Caco-2 (cell line): ENCODE data around the gene KIAA0825. TPM values are rescaled to one million over a fixed set of nuclear protein-coding genes. Genes with fewer than 3 reads are reported as not detected.

ENCODE experiments used
- BruUV-seq: library from RNA; stranded (reverse); fragments of 400-500 nt; replicated peaks from 2 replicates; lab custom pipeline; 2021; lab: Mats Ljungman, UMichigan
- CTCF ChIA-PET: fragments of 300-600 bp; sonication (Branson Sonifier 250); formaldehyde crosslinking; loops from one replicate; lab custom pipeline; 2022; ENCODE audit warnings: antibody characterized with exemption; lab: Charles Lee
- POLR2A ChIA-PET: fragments of 300-600 bp; sonication (Branson Sonifier 250); formaldehyde crosslinking; loops from one replicate; lab custom pipeline; 2022; ENCODE audit warnings: antibody characterized with exemption; lab: Charles Lee
- DNase-seq, 2 experiments: peaks; one replicate each; pipeline versions ENCODE4 v3.0.0 to v3.0.0-alpha.2; 2020 to 2022
- H3K27me3 ChIP-seq: replicated peaks from 2 replicates; pipeline ENCODE4 v1.6.0; 2011; ENCODE audit warnings: low read length; ENCODE audit not compliant: control insufficient read depth, insufficient read depth
- H3K36me3 ChIP-seq: 2 replicates; pipeline ENCODE4 v1.5.1; 2011; ENCODE audit warnings: low read length; ENCODE audit not compliant: control insufficient read depth, insufficient read depth
- H3K4me1 ChIP-seq: fragments of 250-450 bp; sonication (Bioruptor Pico); 2 replicates; pipeline ENCODE4 v1.5.1; 2020; ENCODE audit warnings: mild to moderate bottlenecking
- H3K4me3 ChIP-seq: 2 replicates; pipeline ENCODE4 v1.5.1; 2011; ENCODE audit warnings: low read depth, mild to moderate bottlenecking, control low read depth, low read length
- H3K9me3 ChIP-seq: fragments of 250-450 bp; sonication (Bioruptor Pico); 2 replicates; pipeline ENCODE4 v1.5.1; 2020; ENCODE audit warnings: mild to moderate bottlenecking, moderate library complexity
- H3K27ac Mint-ChIP-seq: one replicate; pipeline ENCODE4 v1.8.0; 2022; ENCODE audit warnings: mixed read lengths; ENCODE audit not compliant: unreplicated experiment
- H3K27me3 Mint-ChIP-seq: one replicate; pipeline ENCODE4 v1.8.0; 2022; ENCODE audit warnings: mixed read lengths; ENCODE audit not compliant: insufficient read depth, unreplicated experiment
- H3K36me3 Mint-ChIP-seq: one replicate; pipeline ENCODE4 v1.8.0; 2022; ENCODE audit warnings: mild to moderate bottlenecking, mixed read lengths; ENCODE audit not compliant: insufficient read depth, unreplicated experiment
- H3K4me1 Mint-ChIP-seq: one replicate; pipeline ENCODE4 v1.8.0; 2022; ENCODE audit warnings: low read depth, mixed read lengths; ENCODE audit not compliant: unreplicated experiment
- H3K4me3 Mint-ChIP-seq: one replicate; pipeline ENCODE4 v1.8.0; 2022; ENCODE audit warnings: mild to moderate bottlenecking, moderate library complexity, mixed read lengths; ENCODE audit not compliant: unreplicated experiment
- H3K9me3 Mint-ChIP-seq: one replicate; pipeline ENCODE4 v1.8.0; 2022; ENCODE audit warnings: mixed read lengths; ENCODE audit not compliant: unreplicated experiment
- CTCF ChIP-seq, 2 experiments: fragments of 200-600 bp in 1 of 2; IDR thresholded peaks; 1 replicate in 1 of 2; 2 replicates in 1 of 2; pipeline versions ENCODE4 v1.5.1 to v1.8.0; 2011 to 2022; ENCODE audit warnings: antibody characterized with exemption in 1 of 2, control low read depth in 1 of 2, inconsistent platforms in 1 of 2, low read depth in 1 of 2, low read length in 1 of 2, mild to moderate bottlenecking in 1 of 2, moderate library complexity in 1 of 2; ENCODE audit not compliant: insufficient read depth in 1 of 2, severe bottlenecking in 1 of 2, unreplicated experiment in 1 of 2
- intact Hi-C: fragments of 100-400 bp; cut with micrococcal nuclease; formaldehyde crosslinking; loops from one replicate; pipeline ENCODE4 v1.10.0; 2022; ENCODE audit not compliant: unreplicated experiment
- total RNA-seq: library from RNA; stranded (reverse); gene quantifications from 2 replicates; pipeline ENCODE4 v1.2.3, GENCODE V29; 2022

The KIAA0825 gene
- total RNA-seq, 1 experiment from 2014 or later = 0.50 TPM

GRCh38 chr5:94240596-94240992, 377.8 kb downstream of the KIAA0825 start:
- no peaks in the 10 kb centered on the region; the same call in 1 of the 2 replicates for H3K9me3 ChIP-seq
- BruUV-seq = no TSS peak
- ChIA-PET POLR2A (no interaction called here), CTCF (no interaction called here)
- Mint-ChIP-seq H3K36me3 (no peaks in the 10 kb centered on the region), H3K27ac (no peak overlapping the region), H3K4me1 (peaks cover 19% of the 10 kb centered on the region), H3K4me3 (no peak overlapping the region), H3K9me3 (peaks cover 22% of the 10 kb centered on the region), H3K27me3 (no peaks in the 10 kb centered on the region)
- no peaks in the 10 kb centered on the region for H3K36me3 ChIP-seq
- H3K4me1 ChIP-seq = peaks cover 33% of the 10 kb centered on the region
- intact Hi-C loops = no loop called here
- H3K4me3 ChIP-seq = no peak overlapping the region
- TF ChIP-seq CTCF (IDR thresholded peaks at IDR 0.05; ENCODE audit: insufficient read depth in 1 of 2, low read depth in 1 of 2, low read length in 1 of 2, severe bottlenecking in 1 of 2, unreplicated experiment in 1 of 2) = no peak
- DNase-seq = no peak
- H3K27me3 ChIP-seq = no peaks in the 10 kb centered on the region

- H3K27me3 Mint-ChIP-seq = no peaks in the 10 kb centered on the region
- BruUV-seq = no TSS peak
Measured at GRCh38 chr5:94240134-94240533, 378.3 kb downstream of the KIAA0825 start.

GRCh38 chr5:94239266-94239665, 379.1 kb downstream of the KIAA0825 start:
- Histone ChIP-seq H3K4me3 (no peak overlapping the region), H3K9me3 (no peaks in the 10 kb centered on the region; the same call in 1 of the 2 replicates), H3K4me1 (peaks cover 24% of the 10 kb centered on the region), H3K36me3 (no peaks in the 10 kb centered on the region), H3K27me3 (no peaks in the 10 kb centered on the region)
- CTCF ChIA-PET = no interaction called here
- no peak for TF ChIP-seq CTCF (IDR thresholded peaks at IDR 0.05; ENCODE audit: insufficient read depth in 1 of 2, low read depth in 1 of 2, low read length in 1 of 2, severe bottlenecking in 1 of 2, unreplicated experiment in 1 of 2)
- no peak overlapping the region for H3K4me3 Mint-ChIP-seq
- peaks cover 32% of the 10 kb centered on the region for H3K9me3 Mint-ChIP-seq
- no peak for DNase-seq
- BruUV-seq = no TSS peak
- H3K27me3 Mint-ChIP-seq = no peaks in the 10 kb centered on the region
- intact Hi-C loops = no loop called here
- H3K27ac Mint-ChIP-seq = no peak overlapping the region
- POLR2A ChIA-PET = no interaction called here
- H3K4me1 Mint-ChIP-seq = peaks cover 13% of the 10 kb centered on the region
- no peaks in the 10 kb centered on the region for H3K36me3 Mint-ChIP-seq

More at GRCh38 chr5:94240134-94240533, 378.3 kb downstream of the KIAA0825 start:
- ChIA-PET POLR2A (no interaction called here), CTCF (no interaction called here)
- H3K27ac Mint-ChIP-seq = no peak overlapping the region
- no peak overlapping the region for H3K4me3 Mint-ChIP-seq
- no peak for TF ChIP-seq CTCF (IDR thresholded peaks at IDR 0.05; ENCODE audit: insufficient read depth in 1 of 2, low read depth in 1 of 2, low read length in 1 of 2, severe bottlenecking in 1 of 2, unreplicated experiment in 1 of 2)
- Histone ChIP-seq H3K27me3 (no peaks in the 10 kb centered on the region), H3K4me1 (peaks cover 28% of the 10 kb centered on the region), H3K9me3 (no peaks in the 10 kb centered on the region; the same call in 1 of the 2 replicates), H3K4me3 (no peak overlapping the region), H3K36me3 (no peaks in the 10 kb centered on the region)
- DNase-seq = no peak
- intact Hi-C loops = no loop called here
- H3K4me1 Mint-ChIP-seq = peaks cover 14% of the 10 kb centered on the region
- H3K36me3 Mint-ChIP-seq = no peaks in the 10 kb centered on the region
- peaks cover 26% of the 10 kb centered on the region for H3K9me3 Mint-ChIP-seq
